ENCODE measurements around the gene AMMECR1.

GRCh38 chrX:110326712-110327111 is 8.8 kb upstream of the AMMECR1 start:
- TF ChIP-seq TAF1 (IDR thresholded peaks at IDR 0.05; ENCODE audit: borderline replicate concordance, low read depth, low read length), result no peak
- TF ChIP-seq POLR2AphosphoS5 (IDR thresholded peaks at IDR 0.05; ENCODE audit: low read depth, low read length), result no peak
